Keratinocyte (primary cell): Measurements from ENCODE around the gene TAOK3. TPM values are rescaled to one million over a fixed set of nuclear protein-coding genes. Genes with fewer than 3 reads are reported as not detected.

Experiments
- DNase-seq: peaks from one replicate; pipeline ENCODE4 v3.0.0-alpha.2; 2011; ENCODE audit warnings: low read depth, missing footprints, low spot score
- FAIRE-seq: peaks from 2 replicates; lab custom pipeline; 2011; peaks lifted over from hg19 to GRCh38; lab: Jason Lieb, UNC
- H2AFZ ChIP-seq: 2 replicates; pipeline ENCODE4 v1.6.0; 2012; ENCODE audit warnings: low read length, control low read depth, inconsistent platforms; ENCODE audit not compliant: control insufficient read depth
- H3K27ac ChIP-seq: 2 replicates; pipeline ENCODE4 v1.5.1; 2011; ENCODE audit warnings: low read length; ENCODE audit not compliant: control insufficient read depth, insufficient read depth
- H3K27me3 ChIP-seq: 3 replicates; pipeline ENCODE4 v1.6.0; 2011; ENCODE audit warnings: low read length; ENCODE audit not compliant: control insufficient read depth, insufficient read depth; ENCODE audit errors: extremely low read depth
- H3K36me3 ChIP-seq, 2 experiments: 2 replicates in 1 of 2; 3 replicates in 1 of 2; pipeline ENCODE4 v1.5.1; 2011; ENCODE audit warnings: low read length in 2 of 2, mild to moderate bottlenecking in 1 of 2; ENCODE audit not compliant: control insufficient read depth in 2 of 2, insufficient read depth in 2 of 2; ENCODE audit errors: extremely low read depth in 1 of 2
- H3K4me1 ChIP-seq: 3 replicates; pipeline ENCODE4 v1.5.1; 2011; ENCODE audit warnings: low read length; ENCODE audit not compliant: control insufficient read depth, insufficient read depth; ENCODE audit errors: extremely low read depth
- H3K4me2 ChIP-seq: 3 replicates; pipeline ENCODE4 v1.6.0; 2011; ENCODE audit warnings: low read depth, low read length; ENCODE audit not compliant: control insufficient read depth, insufficient read depth; ENCODE audit errors: extremely low read depth
- H3K4me3 ChIP-seq, 3 experiments: fragments of 200-600 bp in 1 of 3; sonication (generic) in 1 of 3; 2 replicates in 2 of 3; 3 replicates in 1 of 3; pipeline ENCODE4 v1.5.1; 2011 to 2016; ENCODE audit warnings: low read length in 3 of 3, mild to moderate bottlenecking in 3 of 3, control low read depth in 2 of 3, inconsistent platforms in 1 of 3, low read depth in 1 of 3, mixed read lengths in 1 of 3, mixed run types in 1 of 3, moderate library complexity in 1 of 3; ENCODE audit not compliant: control insufficient read depth in 2 of 3, insufficient read depth in 2 of 3; ENCODE audit errors: extremely low read depth in 1 of 3
- H3K79me2 ChIP-seq: 2 replicates; pipeline ENCODE4 v1.6.0; 2012; ENCODE audit warnings: low read length; ENCODE audit not compliant: control insufficient read depth, insufficient read depth
- H3K9ac ChIP-seq: 3 replicates; pipeline ENCODE4 v1.6.0; 2011; ENCODE audit warnings: low read length; ENCODE audit not compliant: control insufficient read depth, insufficient read depth; ENCODE audit errors: extremely low read depth
- H3K9me1 ChIP-seq: 3 replicates; pipeline ENCODE4 v1.6.0; 2011; ENCODE audit warnings: low read length; ENCODE audit not compliant: control insufficient read depth, insufficient read depth; ENCODE audit errors: extremely low read depth
- H3K9me3 ChIP-seq: 2 replicates; pipeline ENCODE4 v1.5.1; 2012; ENCODE audit warnings: low read depth, low read length; ENCODE audit not compliant: control insufficient read depth
- H4K20me1 ChIP-seq: 3 replicates; pipeline ENCODE4 v1.6.0; 2011; ENCODE audit warnings: low read length; ENCODE audit not compliant: control insufficient read depth, insufficient read depth; ENCODE audit errors: extremely low read depth
- EZH2 ChIP-seq: IDR thresholded peaks from one replicate; pipeline ENCODE4 v1.6.1; 2012; ENCODE audit warnings: inconsistent platforms, mild to moderate bottlenecking, low read length, moderate library complexity
- dilution Hi-C: fragments of 300-500 bp; cut with MboI; formaldehyde crosslinking; loops from one replicate; pipeline ENCODE4 v1.7.0; 2020; ENCODE audit warnings: low sequenced_read_pairs; ENCODE audit not compliant: extremely low pct_ligation_motif_present
- polyA plus RNA-seq, 5 experiments: library from polyadenylated mRNA; depleted of rRNA in 3 of 5; stranded (reverse) in 3 of 5; stranded (forward) in 1 of 5; unstranded in 1 of 5; fragments of >200 nt; gene quantifications; 1 replicate in 1 of 5; 2 replicates in 3 of 5; 3 replicates in 1 of 5; pipeline versions ENCODE4 v1.2.1 to v1.2.3, GENCODE V29; 2011 to 2012; ENCODE audit warnings: missing spikeins in 2 of 5, low read depth in 1 of 5, low replicate concordance in 1 of 5
- TF ChIP-seq, protein P1 (sequence below), 3 experiments: IDR thresholded peaks in 1 of 3; conservative IDR thresholded peaks in 1 of 3; optimal IDR thresholded peaks in 1 of 3; 2 replicates in 2 of 3; 3 replicates in 1 of 3; pipeline versions ENCODE3 to v1.5.1; 2011; ENCODE audit warnings: low read length in 3 of 3, mild to moderate bottlenecking in 3 of 3, moderate library complexity in 2 of 3, control low read depth in 1 of 3, inconsistent platforms in 1 of 3; ENCODE audit not compliant: insufficient read depth in 2 of 3; ENCODE audit errors: extremely low read depth in 1 of 3

Gene TAOK3
- polyA plus RNA-seq, 1 donor (not counting 4 experiments of a cell fraction or from before 2014, with no cell fraction given) = 35.0 TPM

DNA sequence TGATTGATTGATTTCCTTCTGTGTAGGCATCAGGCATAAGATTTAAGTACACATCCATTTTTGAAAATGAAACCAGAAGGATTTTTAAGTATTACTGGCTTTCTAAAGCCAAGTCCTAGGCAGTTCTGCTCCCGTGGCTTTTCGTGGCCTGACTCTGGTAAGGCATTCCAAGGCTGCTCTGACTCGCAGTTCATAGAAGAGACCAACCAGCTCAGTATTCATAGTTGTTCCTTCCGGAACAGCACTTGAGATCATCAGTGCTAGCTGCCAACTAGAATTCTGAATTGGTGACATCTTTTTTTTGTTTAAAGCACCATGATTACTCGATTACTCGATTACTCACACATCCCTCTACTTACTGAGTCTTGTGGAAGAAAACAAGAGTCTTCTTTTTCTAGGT, 29.5 kb upstream of the TAOK3 start:
- Histone ChIP-seq H3K9me1 (no peaks in the 10 kb centered on the region), H3K36me3 (peaks cover 16 to 21% of the 10 kb centered on the region in 2 experiments), H3K27me3 (no peaks in the 10 kb centered on the region), H3K4me2 (no peak overlapping the region), H2AFZ (no peak overlapping the region), H3K4me1 (no peaks in the 10 kb centered on the region), H4K20me1 (no peaks in the 10 kb centered on the region), H3K27ac (no peak overlapping the region), H3K9ac (no peak overlapping the region), H3K79me2 (no peaks in the 10 kb centered on the region), H3K4me3 (no peak overlapping the region), H3K9me3 (no peaks in the 10 kb centered on the region)
- no peak for DNase-seq
- TF ChIP-seq, protein P1, sequence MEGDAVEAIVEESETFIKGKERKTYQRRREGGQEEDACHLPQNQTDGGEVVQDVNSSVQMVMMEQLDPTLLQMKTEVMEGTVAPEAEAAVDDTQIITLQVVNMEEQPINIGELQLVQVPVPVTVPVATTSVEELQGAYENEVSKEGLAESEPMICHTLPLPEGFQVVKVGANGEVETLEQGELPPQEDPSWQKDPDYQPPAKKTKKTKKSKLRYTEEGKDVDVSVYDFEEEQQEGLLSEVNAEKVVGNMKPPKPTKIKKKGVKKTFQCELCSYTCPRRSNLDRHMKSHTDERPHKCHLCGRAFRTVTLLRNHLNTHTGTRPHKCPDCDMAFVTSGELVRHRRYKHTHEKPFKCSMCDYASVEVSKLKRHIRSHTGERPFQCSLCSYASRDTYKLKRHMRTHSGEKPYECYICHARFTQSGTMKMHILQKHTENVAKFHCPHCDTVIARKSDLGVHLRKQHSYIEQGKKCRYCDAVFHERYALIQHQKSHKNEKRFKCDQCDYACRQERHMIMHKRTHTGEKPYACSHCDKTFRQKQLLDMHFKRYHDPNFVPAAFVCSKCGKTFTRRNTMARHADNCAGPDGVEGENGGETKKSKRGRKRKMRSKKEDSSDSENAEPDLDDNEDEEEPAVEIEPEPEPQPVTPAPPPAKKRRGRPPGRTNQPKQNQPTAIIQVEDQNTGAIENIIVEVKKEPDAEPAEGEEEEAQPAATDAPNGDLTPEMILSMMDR (optimal IDR thresholded peaks at IDR 0.05 in 1 of 3, IDR thresholded peaks at IDR 0.05 in 1 of 3, conservative IDR thresholded peaks at IDR 0.05 in 1 of 3; ENCODE audit: extremely low read depth in 1 of 3, insufficient read depth in 2 of 3, low read length in 3 of 3) = no peak
- TF ChIP-seq EZH2 = no peak
- dilution Hi-C loops = no loop called here
- FAIRE-seq = no peak

DNA sequence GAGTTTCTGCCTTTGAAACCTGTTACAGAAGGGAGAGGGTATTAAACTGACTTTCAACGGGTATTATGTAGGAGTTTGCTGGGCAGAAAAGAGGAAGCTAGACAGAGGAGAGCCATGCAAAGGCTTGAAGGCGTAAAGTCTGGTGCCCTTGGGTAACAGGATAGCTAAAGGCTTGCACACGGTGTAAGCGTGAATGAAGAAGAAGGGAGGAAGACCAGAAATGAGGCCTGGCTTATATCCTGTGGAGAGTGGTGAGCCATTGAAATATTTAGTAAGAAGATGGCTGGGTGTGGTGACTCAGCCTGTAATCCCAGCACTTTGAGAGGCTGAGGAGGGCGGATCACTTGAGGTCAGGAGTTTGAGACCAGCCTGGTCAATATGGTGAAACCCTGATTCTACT, 26.2 kb upstream of the TAOK3 start:
- Histone ChIP-seq H4K20me1 (no peaks in the 10 kb centered on the region), H3K4me1 (no peaks in the 10 kb centered on the region), H3K9me3 (no peaks in the 10 kb centered on the region), H3K4me3 (no peak overlapping the region), H3K9me1 (no peaks in the 10 kb centered on the region), H2AFZ (no peak overlapping the region), H3K27ac (no peak overlapping the region), H3K4me2 (no peak overlapping the region), H3K27me3 (no peaks in the 10 kb centered on the region), H3K9ac (no peak overlapping the region), H3K79me2 (no peaks in the 10 kb centered on the region), H3K36me3 (peaks cover 16 to 26% of the 10 kb centered on the region in 2 experiments)
- FAIRE-seq (no peak), DNase-seq (no peak)
- dilution Hi-C loops = no loop called here
- no peak for TF ChIP-seq EZH2
- TF ChIP-seq, protein P1 (optimal IDR thresholded peaks at IDR 0.05 in 1 of 3, IDR thresholded peaks at IDR 0.05 in 1 of 3, conservative IDR thresholded peaks at IDR 0.05 in 1 of 3; ENCODE audit: extremely low read depth in 1 of 3, insufficient read depth in 2 of 3, low read length in 3 of 3) = no peak
